ENCODE data around the gene ZNF732.
"Not testable (repeated sequence)": the region's sequence is repeated elsewhere in the genome, so short reads cannot be mapped to it uniquely, and the experiment has no call there.

Gene ZNF732

GRCh38 chr4:304969-305680, at the start of gene ZNF732:
Gene ZNF732, minus strand, starts transcription at chr4:305474. Its CDS starts 164 bp downstream, at chr4:305310.
- peak within 1 kb of the TSS; percentile 44 for H3K4me3 ChIP-seq (ENCODE audit: low read depth, low read length)
- peak; percentile 13 for DNase-seq (ENCODE audit: low read depth)

GRCh38 chr4:340011-340410, 34.7 kb upstream of the ZNF732 start:
- DNase-seq (ENCODE audit: low read depth): no peak
- H3K4me3 ChIP-seq (ENCODE audit: low read depth, low read length): no peak overlapping the region

GRCh38 chr4:338759-339097, 33.5 kb upstream of the ZNF732 start:
- H3K4me3 ChIP-seq (ENCODE audit: low read depth, low read length): peak overlapping the region; percentile 90
- DNase-seq (ENCODE audit: low read depth): no peak

- DNase-seq (ENCODE audit: low read depth): no peak
- H3K4me3 ChIP-seq (ENCODE audit: low read depth, low read length): peak overlapping the region; percentile 90
These were observed 32.9 kb upstream of the ZNF732 start for GRCh38 chr4:337932-338758.

GRCh38 chr4:337143-337931, 32.1 kb upstream of the ZNF732 start, which contains the start of gene ZNF141:
Gene ZNF141, plus strand, starts transcription at chr4:337814. Its CDS starts 170 bp downstream, at chr4:337984.
- peak within 1 kb of the TSS; percentile 90 for H3K4me3 ChIP-seq (ENCODE audit: low read depth, low read length)
- DNase-seq (ENCODE audit: low read depth): peak; percentile 93

GRCh38 chr4:336893-337142, 31.5 kb upstream of the ZNF732 start:
- peak overlapping the region; percentile 90 for H3K4me3 ChIP-seq (ENCODE audit: low read depth, low read length)
- DNase-seq (ENCODE audit: low read depth): no peak

- peak overlapping the region; percentile 90 for H3K4me3 ChIP-seq (ENCODE audit: low read depth, low read length)
- DNase-seq (ENCODE audit: low read depth): no peak
These were observed 31.0 kb upstream of the ZNF732 start for GRCh38 chr4:336099-336892.

GRCh38 chr4:335515-335914, 30.2 kb upstream of the ZNF732 start:
- no peak overlapping the region for H3K4me3 ChIP-seq (ENCODE audit: low read depth, low read length)
- DNase-seq (ENCODE audit: low read depth): no peak

- no peak for DNase-seq (ENCODE audit: low read depth)
- no peak overlapping the region for H3K4me3 ChIP-seq (ENCODE audit: low read depth, low read length)
These were observed 23.5 kb upstream of the ZNF732 start for GRCh38 chr4:328729-329128.

- H3K4me3 ChIP-seq (ENCODE audit: low read depth, low read length): no peak overlapping the region
- DNase-seq (ENCODE audit: low read depth): no peak
These were observed 9.1 kb upstream of the ZNF732 start for GRCh38 chr4:314296-314903.

GRCh38 chr4:309807-310206, 4.5 kb upstream of the ZNF732 start:
- H3K4me3 ChIP-seq (ENCODE audit: low read depth, low read length): no peak overlapping the region
- no peak for DNase-seq (ENCODE audit: low read depth)

- DNase-seq (ENCODE audit: low read depth): no peak
- H3K4me3 ChIP-seq (ENCODE audit: low read depth, low read length): no peak overlapping the region
These were observed 1.3 kb upstream of the ZNF732 start for GRCh38 chr4:306551-306961.

- not testable (repeated sequence) for DNase-seq (ENCODE audit: low read depth)
- H3K4me3 ChIP-seq (ENCODE audit: low read depth, low read length): peak overlapping the region; percentile 44
These were observed 758 bp downstream of the ZNF732 start for GRCh38 chr4:304516-304915.

GRCh38 chr4:302381-302780, 2.9 kb downstream of the ZNF732 start:
- no peak overlapping the region for H3K4me3 ChIP-seq (ENCODE audit: low read depth, low read length)
- no peak for DNase-seq (ENCODE audit: low read depth)

GRCh38 chr4:294732-295131, 10.5 kb downstream of the ZNF732 start:
- DNase-seq (ENCODE audit: low read depth): no peak
- no peak overlapping the region for H3K4me3 ChIP-seq (ENCODE audit: low read depth, low read length)

GRCh38 chr4:288891-289290, 16.4 kb downstream of the ZNF732 start:
- no peak for DNase-seq (ENCODE audit: low read depth)
- H3K4me3 ChIP-seq (ENCODE audit: low read depth, low read length): no peak overlapping the region

- DNase-seq (ENCODE audit: low read depth): no peak
- H3K4me3 ChIP-seq (ENCODE audit: low read depth, low read length): no peak overlapping the region
These were observed 31.8 kb downstream of the ZNF732 start for GRCh38 chr4:273309-274017.

- DNase-seq (ENCODE audit: low read depth): no peak
- H3K4me3 ChIP-seq (ENCODE audit: low read depth, low read length): no peak overlapping the region
These were observed 33.7 kb downstream of the ZNF732 start for GRCh38 chr4:271492-272103.
